HG02885 (cell line): Measurements from ENCODE around the gene TLCD3B.
A peak's percentile ranks its signal among the peaks of the same experiment; 100 is the strongest.

Source experiments
- ATAC-seq: cut with Tn5 transposase; IDR thresholded peaks from one replicate; pipeline ENCODE4 v1.9.1; 2021; ENCODE audit warnings: mild to moderate bottlenecking; ENCODE audit not compliant: unreplicated experiment, poor library complexity

Gene TLCD3B, protein sequence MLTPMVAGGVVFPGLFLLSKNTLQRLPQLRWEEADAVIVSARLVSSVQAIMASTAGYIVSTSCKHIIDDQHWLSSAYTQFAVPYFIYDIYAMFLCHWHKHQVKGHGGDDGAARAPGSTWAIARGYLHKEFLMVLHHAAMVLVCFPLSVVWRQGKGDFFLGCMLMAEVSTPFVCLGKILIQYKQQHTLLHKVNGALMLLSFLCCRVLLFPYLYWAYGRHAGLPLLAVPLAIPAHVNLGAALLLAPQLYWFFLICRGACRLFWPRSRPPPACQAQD

DNA sequence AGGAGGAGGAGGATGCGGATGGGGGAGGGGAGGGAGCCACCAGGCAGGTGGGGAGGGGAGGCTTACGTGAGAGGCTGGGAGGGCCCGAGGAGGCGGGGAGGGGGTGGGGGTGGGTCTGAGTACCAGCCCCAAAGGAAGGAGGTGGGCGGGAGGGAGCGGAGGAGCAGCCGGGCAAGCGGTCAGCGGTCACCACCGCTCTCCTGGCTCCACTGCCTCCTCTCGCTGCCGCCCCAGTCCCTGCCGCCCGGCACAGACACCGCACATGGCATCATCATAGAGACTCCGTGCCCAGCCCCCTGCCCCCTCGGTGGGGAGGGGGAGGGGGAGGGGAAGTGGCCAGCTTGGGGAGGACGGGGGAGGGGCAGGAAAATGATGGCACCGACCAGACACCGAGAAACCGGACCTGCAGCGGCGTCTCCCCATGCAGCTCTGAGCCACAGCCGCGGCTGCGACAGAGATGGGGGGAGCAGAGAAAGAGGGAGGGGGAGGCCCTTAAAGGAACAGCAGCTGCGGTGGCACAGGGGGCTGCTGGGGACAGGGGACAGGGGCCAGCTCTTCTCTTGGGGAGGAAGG, at the start of gene TLCD3B:
TLCD3B (minus strand) TSS at position 431 of the 573 bp plus-strand sequence. CDS start 744 bp downstream, outside the sequence.
- ATAC-seq: no peak

DNA sequence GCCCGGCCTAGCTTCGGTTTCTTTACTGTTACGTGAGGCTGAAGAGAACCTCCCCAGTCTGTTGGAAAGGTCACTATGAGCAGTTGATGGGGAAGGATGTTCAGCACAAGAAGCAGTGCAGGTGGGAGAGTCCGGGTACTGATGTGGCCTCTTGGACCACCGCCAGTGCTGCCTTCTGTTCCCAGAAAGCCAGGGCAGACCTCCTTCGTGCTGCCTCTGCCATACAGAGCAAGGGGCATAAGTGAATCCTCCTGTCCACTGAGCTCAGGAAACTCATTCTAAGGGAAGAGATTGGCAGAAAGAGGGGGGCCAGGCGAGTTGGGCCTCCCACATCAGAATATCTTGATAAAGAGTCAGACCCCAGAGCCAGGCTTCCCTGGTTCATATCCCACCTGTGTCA, 48.4 kb upstream of the TLCD3B start:
- ATAC-seq: no peak

DNA sequence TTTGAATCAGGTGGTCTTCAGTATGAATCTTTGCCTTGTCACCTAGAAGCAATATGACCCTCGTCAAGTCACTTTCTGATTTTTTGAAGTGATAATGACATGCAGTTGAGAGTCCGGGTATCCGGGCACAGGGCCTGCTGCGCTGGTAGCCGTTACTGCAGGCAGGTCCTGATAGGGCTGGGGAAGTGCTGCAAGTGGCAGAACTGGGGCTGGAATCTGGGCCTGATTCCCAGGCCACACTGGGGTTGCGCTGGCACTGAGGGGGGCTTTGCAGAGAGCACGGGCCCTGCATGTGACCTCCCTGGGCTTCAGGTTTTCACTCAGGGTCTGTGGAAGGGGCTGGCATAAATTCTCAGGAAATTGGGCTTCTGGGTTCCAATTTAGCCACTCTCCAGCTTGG, 47.7 kb upstream of the TLCD3B start:
- ATAC-seq: no peak

DNA sequence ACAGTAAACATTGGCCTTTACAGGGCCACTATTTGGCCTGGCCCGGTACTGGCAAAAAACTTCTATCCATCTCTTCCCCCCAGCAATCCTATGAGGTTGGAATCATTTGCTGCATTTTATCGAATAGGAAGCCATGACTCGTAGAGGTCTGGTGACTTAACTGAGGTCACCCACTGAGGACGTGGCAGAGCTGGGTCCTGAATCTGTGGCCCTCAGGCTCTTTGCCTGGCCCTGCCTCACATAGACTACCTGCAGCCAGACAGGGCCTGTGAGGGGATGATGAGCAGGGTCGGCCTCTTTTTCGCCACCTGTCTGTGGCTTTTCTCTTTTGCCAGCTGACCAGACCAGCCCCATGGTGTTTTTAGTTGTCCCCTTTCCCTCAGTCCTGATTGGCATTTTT, 46.6 kb upstream of the TLCD3B start:
- ATAC-seq: no peak

DNA sequence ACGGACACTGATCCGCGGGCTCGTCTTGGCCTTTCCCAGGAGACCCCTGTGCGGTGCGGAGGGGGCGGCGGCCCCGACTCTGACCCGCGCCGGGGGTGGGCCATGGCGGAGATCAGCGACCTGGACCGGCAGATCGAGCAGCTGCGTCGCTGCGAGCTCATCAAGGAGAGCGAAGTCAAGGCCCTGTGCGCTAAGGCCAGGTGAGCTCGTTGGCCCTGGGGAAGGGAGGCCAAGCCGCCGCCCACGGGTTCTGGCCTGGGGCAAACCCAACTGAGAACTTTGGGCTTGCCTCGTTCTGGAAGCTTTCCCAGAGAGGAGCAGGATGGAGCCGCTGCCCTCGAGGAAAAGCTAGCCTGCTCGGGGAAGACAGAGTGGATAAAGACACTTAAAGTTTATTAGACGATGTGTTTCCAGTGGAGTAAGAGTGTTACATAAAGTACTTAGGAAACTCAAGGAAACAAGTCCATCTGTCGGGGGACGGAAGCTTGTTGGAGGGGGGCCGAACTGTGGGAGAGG, 45.3 kb upstream of the TLCD3B start:
- peak; percentile 30 for ATAC-seq

DNA sequence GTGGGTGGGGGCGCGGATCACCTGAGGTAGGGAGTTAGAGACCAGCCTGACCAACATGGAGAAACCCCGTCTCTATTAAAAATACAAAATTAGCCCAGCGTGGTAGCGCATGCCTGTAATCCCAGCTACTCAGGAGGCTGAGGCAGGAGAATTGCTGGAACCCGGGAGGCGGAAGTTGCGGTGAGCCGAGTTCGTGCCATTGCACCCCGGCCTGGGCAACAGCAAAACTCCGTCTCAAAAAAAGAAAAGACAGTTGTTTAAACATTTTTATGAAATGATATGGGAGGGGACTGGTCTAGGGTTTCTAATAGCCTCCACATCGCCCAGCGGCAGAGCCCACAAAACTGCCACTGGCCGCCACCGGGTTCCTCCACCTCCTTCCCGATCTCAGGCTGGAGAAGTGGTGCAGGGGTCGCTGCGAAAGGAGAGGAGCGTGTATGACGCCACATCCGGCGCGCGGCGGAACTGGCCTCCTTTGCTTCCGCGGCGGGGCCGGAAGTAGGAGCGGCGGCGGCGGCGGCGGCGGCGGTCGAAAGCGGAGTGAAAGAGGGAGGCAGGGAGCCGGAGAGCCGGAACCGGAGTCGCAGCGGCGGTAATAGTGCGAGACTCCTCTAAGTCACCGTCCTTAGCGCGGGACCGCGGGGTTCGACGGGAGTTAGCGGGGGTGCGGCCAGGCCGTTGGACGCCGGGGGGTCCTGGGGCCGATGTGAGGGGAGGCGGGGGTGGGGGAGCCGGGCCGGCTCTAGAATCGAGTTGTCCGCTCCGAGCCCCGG, 44.6 kb upstream of the TLCD3B start, which contains the start of gene PPP4C:
PPP4C (plus strand) TSS at position 492 of the 773 bp plus-strand sequence. CDS start 384 bp downstream, outside the sequence.
- peak; percentile 83 for ATAC-seq

DNA sequence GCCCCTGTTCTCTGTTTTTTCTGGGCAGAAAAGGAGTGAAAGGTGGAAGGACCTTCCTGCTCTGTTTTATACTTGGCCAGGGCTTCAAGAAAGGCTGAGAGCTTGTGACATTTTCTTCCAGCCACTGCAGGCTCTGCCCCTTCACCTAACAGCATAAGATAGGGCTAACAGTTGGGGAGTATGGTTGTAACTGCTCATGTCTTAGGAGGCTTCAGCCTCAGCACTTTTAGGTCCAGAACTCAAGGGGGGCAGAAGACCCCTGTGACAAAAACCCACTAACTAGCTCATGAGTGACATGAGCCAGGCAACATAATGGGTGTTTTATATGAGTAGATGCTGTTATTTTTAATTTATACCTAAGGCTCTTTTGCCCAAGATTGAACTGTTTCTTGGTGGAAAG, 39.4 kb upstream of the TLCD3B start:
- ATAC-seq: no peak

DNA sequence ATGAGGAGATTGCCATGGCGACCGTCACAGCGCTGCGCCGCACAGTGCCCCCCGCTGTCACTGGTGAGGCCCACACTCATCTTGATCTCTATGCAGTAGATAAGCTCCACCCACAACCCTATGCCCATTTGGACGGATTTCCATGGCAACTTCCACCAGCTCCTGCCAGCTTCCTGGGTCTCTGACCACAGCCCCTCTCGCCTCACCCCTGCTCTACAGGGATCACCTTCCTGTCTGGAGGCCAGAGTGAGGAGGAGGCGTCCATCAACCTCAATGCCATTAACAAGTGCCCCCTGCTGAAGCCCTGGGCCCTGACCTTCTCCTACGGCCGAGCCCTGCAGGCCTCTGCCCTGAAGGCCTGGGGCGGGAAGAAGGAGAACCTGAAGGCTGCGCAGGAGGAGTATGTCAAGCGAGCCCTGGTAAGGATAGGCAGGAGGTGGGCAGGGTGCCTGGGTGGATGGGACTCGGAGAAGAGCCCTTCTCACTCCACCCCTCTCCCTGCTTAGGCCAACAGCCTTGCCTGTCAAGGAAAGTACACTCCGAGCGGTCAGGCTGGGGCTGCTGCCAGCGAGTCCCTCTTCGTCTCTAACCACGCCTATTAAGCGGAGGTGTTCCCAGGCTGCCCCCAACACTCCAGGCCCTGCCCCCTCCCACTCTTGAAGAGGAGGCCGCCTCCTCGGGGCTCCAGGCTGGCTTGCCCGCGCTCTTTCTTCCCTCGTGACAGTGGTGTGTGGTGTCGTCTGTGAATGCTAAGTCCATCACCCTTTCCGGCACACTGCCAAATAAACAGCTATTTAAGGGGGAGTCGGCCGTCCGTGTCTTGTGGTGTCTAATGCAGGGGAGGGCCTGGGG, 38.8 kb upstream of the TLCD3B start:
- ATAC-seq: no peak

DNA sequence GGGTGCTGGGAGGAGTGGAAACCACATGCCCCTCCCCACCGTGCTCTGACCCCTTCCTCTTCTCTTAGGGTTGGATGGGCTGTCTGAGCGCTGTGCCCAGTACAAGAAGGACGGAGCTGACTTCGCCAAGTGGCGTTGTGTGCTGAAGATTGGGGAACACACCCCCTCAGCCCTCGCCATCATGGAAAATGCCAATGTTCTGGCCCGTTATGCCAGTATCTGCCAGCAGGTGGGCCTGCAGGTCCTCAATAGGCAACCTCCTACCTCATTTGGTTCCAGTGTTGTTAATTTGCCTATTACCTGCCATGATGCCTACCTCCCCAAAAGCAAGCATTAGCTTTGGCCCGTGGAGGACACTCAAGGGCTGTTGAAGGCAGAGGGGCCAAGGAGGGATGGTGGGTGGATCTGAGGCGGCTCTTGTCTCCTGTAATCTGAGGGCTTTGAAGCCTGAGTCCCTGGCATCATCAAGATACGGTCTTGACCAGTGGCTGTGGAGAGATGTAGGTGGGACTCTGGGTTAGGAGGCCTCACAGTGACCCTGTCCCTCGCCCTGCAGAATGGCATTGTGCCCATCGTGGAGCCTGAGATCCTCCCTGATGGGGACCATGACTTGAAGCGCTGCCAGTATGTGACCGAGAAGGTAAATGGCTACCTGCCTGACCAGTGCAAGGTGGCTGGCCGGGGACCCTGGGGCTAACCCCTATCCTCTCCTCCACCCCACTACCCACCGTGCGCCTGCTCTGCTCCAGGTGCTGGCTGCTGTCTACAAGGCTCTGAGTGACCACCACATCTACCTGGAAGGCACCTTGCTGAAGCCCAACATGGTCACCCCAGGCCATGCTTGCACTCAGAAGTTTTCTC, 37.9 kb upstream of the TLCD3B start:
- ATAC-seq: no peak

DNA sequence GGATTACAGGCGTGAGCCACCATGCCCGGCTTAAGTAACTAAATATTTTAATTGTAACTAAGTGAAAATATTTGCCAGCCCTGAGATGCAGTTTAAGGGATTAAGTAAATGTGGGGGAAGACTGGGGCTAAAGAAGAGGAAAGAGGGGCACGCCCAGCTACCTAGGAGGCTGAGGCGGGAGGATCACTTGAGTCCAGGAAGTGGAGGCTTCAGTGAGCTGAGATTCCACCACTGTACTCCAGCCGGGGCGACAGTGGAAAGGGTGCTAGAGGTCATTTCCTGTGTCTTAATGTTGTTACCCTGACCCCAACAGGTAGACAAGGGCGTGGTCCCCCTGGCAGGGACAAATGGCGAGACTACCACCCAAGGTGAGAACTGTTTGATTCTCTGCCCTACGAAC, 37.3 kb upstream of the TLCD3B start:
- no peak for ATAC-seq

DNA sequence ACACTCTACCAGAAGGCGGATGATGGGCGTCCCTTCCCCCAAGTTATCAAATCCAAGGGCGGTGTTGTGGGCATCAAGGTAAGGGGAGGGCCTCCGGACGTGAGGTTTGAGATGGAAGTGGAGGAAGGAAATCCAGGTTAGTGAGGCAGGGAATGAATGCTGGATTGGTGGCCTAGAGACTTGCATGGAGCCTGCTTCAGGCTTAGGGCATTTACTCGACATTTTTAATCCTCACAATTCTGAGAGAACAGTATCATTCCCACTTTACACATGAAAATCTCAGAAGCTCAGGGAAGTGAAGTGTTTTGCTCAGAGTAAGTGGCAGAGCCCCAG, 36.5 kb upstream of the TLCD3B start:
- no peak for ATAC-seq

DNA sequence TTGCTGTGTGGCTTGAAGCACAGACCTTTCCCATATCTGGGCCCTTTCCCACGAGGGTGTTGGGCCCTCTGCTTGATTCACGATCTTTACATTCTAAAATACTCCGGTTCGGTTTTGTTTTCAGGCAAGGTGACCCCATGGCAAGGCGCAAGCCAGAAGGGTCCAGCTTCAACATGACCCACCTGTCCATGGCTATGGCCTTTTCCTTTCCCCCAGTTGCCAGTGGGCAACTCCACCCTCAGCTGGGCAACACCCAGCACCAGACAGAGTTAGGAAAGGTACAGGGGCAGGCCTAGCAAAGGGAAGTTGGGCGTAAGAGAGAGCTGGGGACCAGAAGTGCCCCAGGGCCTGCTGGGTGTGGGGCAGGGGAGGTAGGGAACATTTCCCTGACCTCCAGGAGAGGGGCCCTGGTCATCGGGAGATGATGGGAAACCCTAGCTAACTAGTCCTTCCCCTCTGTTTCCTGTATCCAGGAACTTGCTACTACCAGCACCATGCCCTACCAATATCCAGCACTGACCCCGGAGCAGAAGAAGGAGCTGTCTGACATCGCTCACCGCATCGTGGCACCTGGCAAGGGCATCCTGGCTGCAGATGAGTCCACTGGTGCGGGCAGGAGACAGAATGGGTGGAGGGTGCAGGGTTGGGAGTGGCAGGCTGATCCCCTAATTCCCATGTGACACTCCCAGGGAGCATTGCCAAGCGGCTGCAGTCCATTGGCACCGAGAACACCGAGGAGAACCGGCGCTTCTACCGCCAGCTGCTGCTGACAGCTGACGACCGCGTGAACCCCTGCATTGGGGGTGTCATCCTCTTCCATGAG, 35.9 kb upstream of the TLCD3B start:
- no peak for ATAC-seq

DNA sequence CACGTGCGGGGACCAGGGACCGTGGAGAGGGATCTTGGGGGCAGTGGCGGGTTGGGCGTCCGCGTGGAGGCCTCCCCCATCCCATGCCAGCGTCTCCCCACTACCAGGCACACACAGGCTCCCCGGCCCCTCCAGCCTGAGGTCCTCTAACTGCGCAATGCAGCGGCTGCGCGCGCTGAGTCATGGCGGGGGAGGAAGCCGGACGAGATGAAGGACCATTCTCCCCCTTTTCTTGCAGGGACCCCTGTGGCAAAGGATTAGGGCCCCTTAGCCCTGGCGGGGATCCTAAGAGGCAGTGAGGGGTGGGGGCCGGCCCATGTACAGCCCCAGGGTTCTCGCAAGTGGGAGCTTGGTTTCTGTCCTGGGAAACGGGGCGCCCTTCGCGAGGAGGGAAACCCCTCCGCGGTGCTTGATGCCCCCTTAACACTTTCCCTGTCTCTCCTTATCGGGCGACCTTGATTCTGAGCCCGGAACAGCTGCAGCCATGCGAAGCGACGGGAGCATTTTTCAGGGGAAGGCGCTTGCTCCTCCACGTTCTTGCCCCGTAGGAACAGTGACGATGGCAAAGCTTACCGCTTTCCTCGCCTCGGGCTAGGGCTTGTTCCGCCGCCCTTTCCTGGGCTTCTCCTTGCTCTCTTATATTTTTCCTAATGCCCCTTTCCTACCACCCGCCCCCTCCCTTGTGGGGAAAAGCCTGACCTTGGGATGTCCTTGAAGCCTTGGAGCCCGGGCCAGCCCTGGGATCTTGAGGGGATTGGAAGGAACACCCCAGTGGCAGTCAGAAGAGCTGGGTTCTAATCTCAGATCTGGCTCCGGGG, 35.1 kb upstream of the TLCD3B start:
- ATAC-seq: no peak

DNA sequence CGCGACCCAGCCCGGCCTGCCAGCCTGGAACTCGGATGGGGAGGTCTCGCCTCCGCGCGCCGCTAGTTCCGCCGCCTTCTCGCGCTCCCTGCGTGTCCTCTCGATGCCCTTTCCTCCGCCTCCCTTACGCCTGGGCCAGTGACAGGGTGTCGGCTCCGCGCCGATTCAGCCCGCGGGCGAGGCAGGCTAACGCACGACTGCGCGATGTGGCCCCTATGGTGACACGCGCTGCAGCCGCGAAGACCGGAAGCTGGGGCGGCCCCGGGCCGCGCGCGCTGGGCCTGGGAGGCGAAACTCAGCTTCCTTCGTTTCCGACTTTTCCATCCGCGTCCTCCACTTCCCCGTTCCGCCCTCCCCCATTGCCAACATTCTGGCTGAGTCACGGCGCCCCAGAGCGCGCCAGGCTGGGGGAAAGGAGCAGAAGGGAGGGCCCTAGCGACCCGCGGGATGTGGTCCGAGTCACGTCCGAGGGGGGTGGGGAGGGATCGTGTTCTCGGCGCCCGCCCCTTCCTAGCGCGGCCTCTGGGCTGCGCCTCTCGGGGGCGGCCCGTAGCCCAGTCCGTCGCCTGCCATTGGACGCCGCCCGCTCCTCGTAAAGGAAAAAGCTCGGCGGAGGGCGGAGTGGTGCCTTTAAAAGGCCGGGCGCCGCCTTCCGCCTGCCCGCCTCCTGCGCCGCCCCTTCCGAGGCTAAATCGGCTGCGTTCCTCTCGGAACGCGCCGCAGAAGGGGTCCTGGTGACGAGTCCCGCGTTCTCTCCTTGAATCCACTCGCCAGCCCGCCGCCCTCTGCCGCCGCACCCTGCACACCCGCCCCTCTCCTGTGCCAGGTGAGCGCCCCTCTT, 34.3 kb upstream of the TLCD3B start, which contains the start of gene ALDOA:
ALDOA (plus strand) TSS at position 659 of the 841 bp plus-strand sequence. CDS start 1,138 bp downstream, outside the sequence.
- peak; percentile 77 for ATAC-seq

DNA sequence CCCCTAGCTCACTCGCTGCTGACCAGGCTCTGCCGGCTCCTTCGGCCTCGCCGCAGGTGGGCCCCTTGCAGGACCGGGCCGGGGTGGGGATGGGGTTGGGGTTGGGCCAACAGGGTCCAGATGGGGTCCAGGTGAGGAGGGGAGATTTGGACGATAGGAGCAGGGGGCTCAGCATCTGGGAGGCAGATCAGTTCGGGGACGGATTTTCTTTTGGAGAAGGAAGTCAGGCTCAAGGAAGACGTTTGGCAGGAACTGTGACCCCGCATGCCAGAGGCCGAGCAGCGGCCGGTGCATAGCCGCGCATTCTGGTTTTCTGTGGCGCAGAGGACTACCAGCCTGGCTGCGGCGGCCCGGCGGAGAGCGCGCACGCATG, 33.6 kb upstream of the TLCD3B start:
- no peak for ATAC-seq

DNA sequence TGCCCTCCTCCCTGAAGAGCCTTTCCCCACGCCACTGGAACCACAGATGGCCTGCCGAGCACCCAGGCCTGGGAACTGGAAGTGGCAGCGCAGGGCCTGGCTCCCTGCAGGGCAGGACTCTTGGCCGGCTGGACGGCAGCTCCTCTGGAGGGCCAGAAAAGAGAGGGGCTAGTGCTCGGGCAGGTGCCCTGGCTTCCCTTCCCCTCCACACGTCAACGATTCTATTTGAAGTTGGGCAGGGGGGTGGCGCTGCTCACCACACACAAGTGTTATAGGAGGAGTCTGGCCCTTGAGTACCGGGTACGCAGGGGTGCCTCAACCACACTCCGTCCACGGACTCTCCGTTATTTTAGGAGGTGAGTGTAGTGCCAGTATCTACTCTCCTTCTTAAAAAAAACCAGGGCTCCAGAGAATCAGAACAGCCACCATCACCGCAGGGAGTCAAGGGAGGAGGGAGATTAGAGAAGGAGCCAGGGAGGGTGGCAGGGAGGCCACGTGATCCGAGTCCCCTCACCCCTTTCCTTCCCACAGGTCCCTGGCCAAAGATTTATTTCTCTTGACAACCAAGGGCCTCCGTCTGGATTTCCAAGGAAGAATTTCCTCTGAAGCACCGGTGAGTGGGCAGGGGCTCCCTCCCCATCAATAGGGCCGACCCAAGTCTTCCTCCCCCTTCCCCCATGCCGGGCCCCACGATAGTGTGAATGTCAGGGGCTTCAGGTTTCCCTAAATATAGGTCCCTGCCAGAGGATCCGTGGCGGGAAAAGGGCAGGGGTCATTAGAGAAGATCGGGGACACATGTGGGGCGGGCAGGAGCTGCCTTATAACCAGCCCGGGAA, 33.0 kb upstream of the TLCD3B start:
- ATAC-seq: peak; percentile 38
